Measurements from ENCODE around the gene HAPSTR1. TPM values are rescaled to one million over a fixed set of nuclear protein-coding genes. Genes with fewer than 3 reads are reported as not detected.

HAPSTR1 gene
- total RNA-seq, 1 donor from 2014 or later, result 70.1 TPM

GRCh38 chr16:9097266-9098219 lies 6.1 kb downstream of the HAPSTR1 start:
- no peak for DNase-seq

DNA sequence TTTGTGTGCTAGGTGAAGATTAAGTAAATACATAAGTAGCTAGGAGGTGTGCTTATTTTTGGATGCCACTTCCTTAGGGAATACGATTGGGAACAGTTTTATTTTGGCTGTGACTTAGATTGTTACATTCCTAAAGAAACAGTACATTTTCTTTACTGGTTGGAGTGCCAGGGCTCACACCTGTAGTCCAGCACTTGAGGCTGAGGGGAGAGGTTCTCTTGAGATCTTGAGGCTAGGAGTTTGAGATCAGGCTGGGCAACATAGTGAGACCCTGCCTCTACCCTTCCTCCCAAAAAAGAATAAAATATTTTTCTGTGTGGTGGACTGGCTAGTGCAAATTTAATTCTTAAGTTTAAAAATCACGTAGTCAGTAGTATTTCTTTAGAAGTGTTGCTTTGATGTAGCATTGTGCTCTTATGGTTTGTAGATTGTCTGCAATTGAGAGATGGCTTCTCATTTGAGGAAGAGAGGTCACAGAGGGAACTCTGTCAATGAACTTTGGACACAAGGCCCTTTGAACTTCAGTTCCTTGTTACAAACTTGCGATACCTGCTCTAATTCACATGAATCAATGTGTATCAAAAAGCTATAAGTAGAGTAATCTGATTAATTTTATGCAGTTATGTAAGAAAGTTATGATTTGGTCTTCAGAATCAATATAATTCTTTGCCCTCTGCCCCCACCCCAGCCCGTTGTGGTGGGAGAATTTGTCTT lies 7.1 kb downstream of the HAPSTR1 start:
- DNase-seq, result no peak

- no peak for DNase-seq
Observed at GRCh38 chr16:9099131-9099625, 7.7 kb downstream of the HAPSTR1 start.

DNA sequence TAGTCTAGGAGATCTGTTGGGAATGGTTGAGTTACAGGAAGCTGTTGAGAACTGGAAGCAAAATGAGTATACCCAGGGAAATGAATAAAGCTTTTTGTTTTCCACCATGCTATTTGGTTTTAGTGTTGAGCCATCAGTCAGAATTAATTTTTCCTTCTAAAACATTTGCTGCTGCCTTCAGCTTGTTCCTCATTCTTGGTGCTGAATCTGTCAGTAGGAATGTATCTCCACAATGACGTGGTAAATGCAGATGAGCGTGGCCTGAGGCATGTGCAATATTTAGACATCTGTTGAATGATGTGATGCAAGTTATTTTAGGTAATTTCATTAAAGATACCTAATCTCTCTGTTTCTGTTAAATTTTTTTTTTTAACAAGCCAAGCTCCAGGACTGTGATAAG lies 10.9 kb downstream of the HAPSTR1 start:
- no peak for DNase-seq

- DNase-seq, result no peak
Observed at GRCh38 chr16:9102943-9103342, 11.5 kb downstream of the HAPSTR1 start.

GRCh38 chr16:9103546-9103945 lies 12.1 kb downstream of the HAPSTR1 start:
- no peak for DNase-seq

GRCh38 chr16:9105189-9105588 lies 13.7 kb downstream of the HAPSTR1 start:
- no peak for DNase-seq

- no peak for DNase-seq
Observed at GRCh38 chr16:9107025-9107970, 15.9 kb downstream of the HAPSTR1 start.

DNA sequence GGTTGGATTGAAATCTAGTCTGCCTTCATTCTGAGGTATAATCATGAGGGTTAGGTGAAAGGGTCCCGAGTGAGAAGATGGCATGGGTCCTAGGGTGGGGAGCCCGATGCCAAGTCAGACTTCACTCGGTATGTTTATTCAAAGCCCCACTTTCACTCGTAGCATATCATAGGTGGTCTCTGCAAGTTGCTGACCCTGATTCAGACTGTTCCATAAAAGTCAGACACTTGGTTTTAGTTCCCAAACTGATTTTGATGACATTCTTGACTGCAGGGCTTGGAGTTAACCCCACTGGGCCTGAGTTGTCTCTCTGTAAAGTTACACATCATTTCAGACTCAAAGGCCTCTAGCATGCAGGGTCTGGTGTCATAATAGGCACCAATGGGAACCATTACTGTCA lies 17.8 kb downstream of the HAPSTR1 start:
- DNase-seq, result no peak

- no peak for DNase-seq
Observed at GRCh38 chr16:9112166-9112843, 20.9 kb downstream of the HAPSTR1 start.

DNA sequence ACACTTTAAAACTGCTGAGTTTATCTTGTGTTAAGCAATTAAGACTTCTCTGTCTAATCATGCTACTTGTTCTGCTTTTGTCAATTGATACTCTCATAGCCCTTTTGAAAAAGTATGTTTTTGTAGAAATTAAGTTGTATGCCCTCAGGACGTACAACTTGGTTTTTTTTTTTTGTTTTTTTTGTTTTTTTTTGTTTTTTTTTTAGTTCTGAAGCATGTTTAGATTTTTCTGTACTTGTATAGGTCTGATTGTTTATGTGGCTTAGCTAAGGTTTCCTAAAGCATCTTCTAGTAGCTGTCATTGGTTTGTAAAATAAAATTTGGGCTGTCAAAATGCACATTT lies 21.4 kb downstream of the HAPSTR1 start:
- DNase-seq, result no peak

DNA sequence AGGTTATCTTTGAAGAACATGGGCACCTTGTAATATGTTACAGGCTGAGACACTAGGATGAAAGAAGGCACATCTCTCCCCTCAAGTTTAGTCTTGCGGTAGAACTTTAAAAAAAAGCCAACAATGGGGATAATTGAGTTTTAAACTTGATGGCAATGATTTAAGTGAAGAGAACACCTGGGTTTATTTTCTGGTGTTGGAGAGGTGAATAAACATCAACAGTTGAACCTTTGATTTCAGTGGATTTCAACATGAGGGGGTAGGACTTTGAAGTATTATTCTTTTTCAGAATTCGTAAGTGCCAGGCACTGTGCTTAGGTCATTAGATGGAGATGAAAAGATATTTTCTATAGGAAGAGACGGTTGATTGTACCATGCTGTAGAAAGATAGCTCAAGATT lies 22.3 kb downstream of the HAPSTR1 start:
- DNase-seq, result no peak

DNA sequence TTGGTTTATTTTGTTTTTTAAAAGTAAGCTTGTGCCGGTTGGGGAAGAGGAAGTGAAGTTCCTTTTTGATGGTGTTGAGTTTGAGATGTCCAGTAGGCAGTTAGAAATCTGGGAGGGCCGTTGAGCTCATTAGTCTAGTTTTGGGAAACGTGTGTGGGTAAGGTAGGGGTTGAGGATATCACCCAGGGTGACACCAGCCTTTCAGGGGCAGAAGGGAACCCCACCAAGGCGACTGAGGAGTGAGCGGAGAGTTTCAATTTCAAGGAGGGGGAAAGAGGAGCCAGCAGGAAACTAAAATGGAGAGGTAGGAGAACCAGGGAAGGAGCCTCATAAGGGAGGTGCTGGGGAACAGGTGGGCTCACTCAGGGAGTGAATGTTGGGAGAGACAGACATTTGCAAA lies 22.7 kb downstream of the HAPSTR1 start:
- DNase-seq, result no peak

DNA sequence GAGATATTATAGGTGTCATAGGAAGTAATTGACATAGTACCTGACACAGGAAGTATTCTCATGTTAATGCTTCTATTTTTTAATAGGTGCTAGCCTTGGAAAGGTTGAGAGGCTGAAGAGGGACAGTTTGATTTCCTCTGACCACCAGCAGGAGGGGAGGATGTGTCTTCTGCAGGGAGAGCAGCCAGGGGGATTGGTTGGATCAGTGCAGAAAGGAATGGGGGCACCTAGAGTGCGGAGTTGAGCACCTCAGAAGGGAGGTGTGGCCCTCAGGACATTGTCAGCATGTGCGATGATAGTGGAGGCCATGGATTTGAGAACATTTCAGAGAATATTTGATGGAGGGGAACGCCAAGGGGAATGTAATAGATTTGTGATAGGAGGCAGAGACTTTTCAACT lies 23.4 kb downstream of the HAPSTR1 start:
- DNase-seq, result no peak

DNA sequence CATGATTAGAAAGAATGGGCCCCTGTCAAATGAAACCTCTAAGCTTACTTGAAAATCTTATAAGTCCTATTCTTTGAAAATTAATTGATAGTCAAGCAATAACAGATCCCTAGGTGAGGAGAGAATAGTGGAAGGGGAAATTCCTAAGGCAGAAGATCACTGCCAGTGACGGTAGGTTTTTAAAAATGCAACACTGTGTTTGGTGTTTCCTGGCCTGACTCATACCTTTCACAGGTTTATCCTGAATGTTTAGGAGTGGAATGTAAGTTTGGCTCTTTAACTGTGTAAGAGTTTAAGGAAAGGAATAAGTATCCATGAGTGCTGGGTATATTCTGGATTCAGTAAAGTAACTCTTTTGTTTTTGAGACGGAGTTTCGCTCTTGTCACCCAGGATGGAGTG lies 23.8 kb downstream of the HAPSTR1 start:
- DNase-seq, result peak; percentile 72

DNA sequence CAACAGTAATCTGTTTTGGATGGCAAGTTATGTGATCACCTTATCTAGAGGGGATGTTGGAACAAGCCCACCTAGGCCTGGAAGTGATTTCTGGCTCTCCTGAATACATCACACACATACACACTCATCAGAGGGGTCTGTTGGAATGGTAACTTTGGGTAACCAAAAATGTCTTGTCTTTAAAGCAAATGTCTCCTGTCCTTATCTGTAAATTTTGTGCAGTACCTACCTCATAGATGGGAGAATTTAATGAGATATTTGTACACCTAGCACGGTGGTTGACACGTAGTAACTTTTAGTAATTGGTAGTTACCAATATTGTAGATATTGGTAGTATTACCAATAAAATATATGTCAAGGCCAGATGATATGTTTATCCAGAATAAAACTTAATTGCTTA lies 24.7 kb downstream of the HAPSTR1 start:
- no peak for DNase-seq

GRCh38 chr16:9118170-9118569 lies 26.7 kb downstream of the HAPSTR1 start:
- no peak for DNase-seq

DNA sequence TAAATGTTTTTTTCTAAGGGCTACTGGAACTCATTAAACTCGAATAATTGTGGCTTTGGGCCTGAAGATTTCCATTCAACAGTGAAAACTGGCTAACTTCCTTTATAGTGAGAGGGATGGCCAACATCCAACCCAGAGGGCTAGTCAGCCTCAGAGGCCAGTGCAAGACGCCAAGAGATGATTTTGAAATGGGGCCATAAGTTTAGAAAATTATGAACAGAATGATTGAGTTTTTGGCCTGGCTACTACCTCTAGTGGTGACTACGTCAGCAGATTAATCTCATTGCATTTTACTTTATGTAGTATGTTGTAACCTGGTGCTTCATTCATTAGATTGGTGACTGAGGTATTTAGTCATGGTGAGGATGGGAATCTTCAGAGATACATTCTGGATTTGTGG lies 28.4 kb downstream of the HAPSTR1 start:
- DNase-seq, result no peak

DNA sequence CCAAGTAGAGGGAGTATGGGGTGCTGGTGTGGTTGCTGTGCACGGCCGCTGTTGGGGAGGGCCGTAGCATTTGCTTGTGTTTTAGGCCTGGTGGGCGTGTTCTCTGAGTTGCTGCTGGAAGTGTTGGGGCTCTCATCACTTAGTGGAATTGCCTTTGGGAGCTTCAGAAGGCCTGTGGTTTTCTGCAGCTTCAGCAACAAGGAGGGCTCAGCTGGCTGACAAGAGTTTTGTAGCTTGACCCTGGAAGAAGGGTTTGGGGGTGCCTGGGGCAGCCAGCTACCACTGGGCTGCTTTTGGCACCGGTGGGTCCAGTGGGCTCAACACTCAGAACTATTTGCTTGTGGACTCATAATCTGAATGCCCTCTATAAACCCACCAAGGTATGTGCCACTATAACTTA lies 30.9 kb downstream of the HAPSTR1 start:
- DNase-seq, result no peak

DNA sequence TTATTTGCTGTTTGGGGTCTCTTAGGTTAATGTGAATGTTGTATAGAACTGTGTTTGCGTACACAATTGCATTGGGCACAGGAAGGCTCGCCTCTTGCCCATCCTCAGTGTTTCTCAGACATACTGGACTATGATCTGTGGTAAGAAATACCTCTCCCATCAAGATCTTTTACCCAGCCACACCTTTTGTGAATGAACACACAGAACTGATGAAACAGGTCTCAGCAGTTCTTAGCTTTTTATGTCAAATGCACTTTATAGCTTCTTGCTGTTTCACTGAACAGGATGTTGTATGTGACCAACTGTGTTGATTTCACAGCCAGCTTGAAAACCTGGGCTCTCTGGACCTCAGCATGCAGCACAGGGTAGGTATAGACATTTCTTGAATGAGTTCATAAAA lies 31.5 kb downstream of the HAPSTR1 start:
- DNase-seq, result no peak

DNA sequence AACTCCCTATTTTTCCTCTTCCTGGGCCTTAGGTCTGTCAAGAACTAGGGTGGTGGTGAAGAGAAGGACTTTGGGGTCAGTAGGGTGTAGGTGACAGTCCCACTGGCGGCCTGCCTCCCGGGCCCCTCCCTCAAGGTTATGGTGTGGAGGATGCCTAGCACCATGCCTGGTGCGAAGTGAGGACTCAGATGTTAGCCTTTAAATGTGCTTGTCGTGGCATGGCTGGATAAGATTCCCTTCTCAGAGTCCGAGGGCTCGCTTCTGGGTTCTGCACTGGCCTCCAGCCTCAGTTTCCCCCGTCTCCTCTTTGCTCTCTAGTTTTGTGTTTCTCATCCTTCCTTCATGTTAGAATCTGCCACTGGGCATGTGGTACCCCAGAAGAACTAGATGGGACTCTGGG lies 32.0 kb downstream of the HAPSTR1 start:
- DNase-seq, result no peak

GRCh38 chr16:9123871-9124270 lies 32.4 kb downstream of the HAPSTR1 start:
- DNase-seq, result no peak

Data from dermis blood vessel endothelial cell (primary cell).